HG02610 (cell line): ENCODE measurements around the gene GALNT13.

Experiments
- ATAC-seq: cut with Tn5 transposase; IDR thresholded peaks from one replicate; pipeline ENCODE4 v1.9.1; 2021; ENCODE audit warnings: mild to moderate bottlenecking, moderate library complexity; ENCODE audit not compliant: unreplicated experiment

GALNT13 gene

GRCh38 chr2:154097833-154098398 is 226.2 kb downstream of the GALNT13 start:
- ATAC-seq = no peak

- no peak for ATAC-seq
These were observed 249.0 kb downstream of the GALNT13 start for GRCh38 chr2:154120706-154121105.

- ATAC-seq = no peak
These were observed 254.2 kb downstream of the GALNT13 start for GRCh38 chr2:154125891-154126290.

- no peak for ATAC-seq
These were observed 259.1 kb downstream of the GALNT13 start for GRCh38 chr2:154130821-154131220.

GRCh38 chr2:154132827-154133226 is 261.1 kb downstream of the GALNT13 start:
- no peak for ATAC-seq

- no peak for ATAC-seq
These were observed 262.1 kb downstream of the GALNT13 start for GRCh38 chr2:154133823-154134222.

- ATAC-seq = no peak
These were observed 268.7 kb downstream of the GALNT13 start for GRCh38 chr2:154140249-154141025.

GRCh38 chr2:154142480-154142879 is 270.8 kb downstream of the GALNT13 start:
- no peak for ATAC-seq

GRCh38 chr2:154143105-154143504 is 271.4 kb downstream of the GALNT13 start:
- no peak for ATAC-seq

GRCh38 chr2:154158101-154158500 is 286.4 kb downstream of the GALNT13 start:
- ATAC-seq = no peak

GRCh38 chr2:154161286-154161685 is 289.6 kb downstream of the GALNT13 start:
- no peak for ATAC-seq

- no peak for ATAC-seq
These were observed 298.7 kb downstream of the GALNT13 start for GRCh38 chr2:154170400-154170799.

GRCh38 chr2:154173164-154173563 is 301.4 kb downstream of the GALNT13 start:
- ATAC-seq = no peak

GRCh38 chr2:154173919-154174318 is 302.2 kb downstream of the GALNT13 start:
- ATAC-seq = no peak

- ATAC-seq = no peak
These were observed 310.3 kb downstream of the GALNT13 start for GRCh38 chr2:154182008-154182407.

- no peak for ATAC-seq
These were observed 316.2 kb downstream of the GALNT13 start for GRCh38 chr2:154187948-154188347.

GRCh38 chr2:154189953-154190352 is 318.2 kb downstream of the GALNT13 start:
- no peak for ATAC-seq

- no peak for ATAC-seq
These were observed 321.5 kb downstream of the GALNT13 start for GRCh38 chr2:154193246-154193645.

GRCh38 chr2:154194909-154195643 is 323.4 kb downstream of the GALNT13 start:
- no peak for ATAC-seq

- no peak for ATAC-seq
These were observed 324.0 kb downstream of the GALNT13 start for GRCh38 chr2:154195644-154196195.

GRCh38 chr2:154198866-154199265 is 327.1 kb downstream of the GALNT13 start:
- no peak for ATAC-seq

GRCh38 chr2:154203206-154203605 is 331.5 kb downstream of the GALNT13 start:
- ATAC-seq = no peak
